Activated CD8-positive, alpha-beta T cell treated with anti-CD3 and anti-CD28 coated beads for 36 hours (primary cell): Measurements from ENCODE around the gene GALNT14. TPM values are rescaled to one million over a fixed set of nuclear protein-coding genes. Genes with fewer than 3 reads are reported as not detected.

Source experiments
- ATAC-seq: fragments of 200-7000 bp; cut with Tn5 transposase; one replicate; pipeline ENCODE4 v1.10.0; 2021; ENCODE audit warnings: mild to moderate bottlenecking, moderate library complexity
- CTCF ChIA-PET: fragments of 350-600 bp; sonication (Branson Sonifier 250); formaldehyde crosslinking; loops from one replicate; lab custom pipeline; 2021; ENCODE audit warnings: antibody characterized with exemption; lab: Charles Lee
- POLR2A ChIA-PET: fragments of 350-600 bp; sonication (Branson Sonifier 250); formaldehyde crosslinking; loops from one replicate; lab custom pipeline; 2021; ENCODE audit warnings: antibody characterized with exemption; lab: Charles Lee
- DNase-seq: peaks from one replicate; pipeline ENCODE4 v3.0.0-alpha.2; 2020
- H3K27ac Mint-ChIP-seq: one replicate; pipeline ENCODE4 v1.8.0; 2021; ENCODE audit warnings: mild to moderate bottlenecking, mixed read lengths
- H3K27me3 Mint-ChIP-seq: one replicate; pipeline ENCODE4 v1.8.0; 2021; ENCODE audit warnings: mixed read lengths
- H3K36me3 Mint-ChIP-seq: one replicate; pipeline ENCODE4 v1.8.0; 2021; ENCODE audit warnings: low read depth, mixed read lengths
- H3K4me1 Mint-ChIP-seq: one replicate; pipeline ENCODE4 v1.8.0; 2021; ENCODE audit warnings: low read depth, mixed read lengths
- H3K4me3 Mint-ChIP-seq: one replicate; pipeline ENCODE4 v1.8.0; 2021; ENCODE audit warnings: mild to moderate bottlenecking, moderate library complexity, mixed read lengths
- H3K9me3 Mint-ChIP-seq: one replicate; pipeline ENCODE4 v1.8.0; 2021; ENCODE audit warnings: mixed read lengths
- intact Hi-C: fragments of 100-400 bp; cut with micrococcal nuclease; formaldehyde crosslinking; loops from one replicate; pipeline ENCODE4 v1.10.0; 2022
- total RNA-seq, 2 experiments: library from RNA; stranded (reverse); gene quantifications; one replicate each; pipeline ENCODE4 v1.2.3, GENCODE V29; 2021
- TF ChIP-seq, protein P1 (sequence below): fragments of 200-600 bp; IDR thresholded peaks from one replicate; pipeline ENCODE4 v1.8.0; 2022; ENCODE audit warnings: antibody characterized with exemption, mild to moderate bottlenecking

Gene GALNT14
- total RNA-seq, 2 experiments from 2014 or later, result 1.1 to 1.9 TPM

- Mint-ChIP-seq H3K27me3 (no peaks in the 10 kb centered on the region), H3K4me3 (no peak overlapping the region), H3K27ac (no peak overlapping the region), H3K4me1 (no peaks in the 10 kb centered on the region), H3K9me3 (no peaks in the 10 kb centered on the region), H3K36me3 (no peaks in the 10 kb centered on the region)
- ATAC-seq (no peak), DNase-seq (no peak)
- TF ChIP-seq, protein P1, sequence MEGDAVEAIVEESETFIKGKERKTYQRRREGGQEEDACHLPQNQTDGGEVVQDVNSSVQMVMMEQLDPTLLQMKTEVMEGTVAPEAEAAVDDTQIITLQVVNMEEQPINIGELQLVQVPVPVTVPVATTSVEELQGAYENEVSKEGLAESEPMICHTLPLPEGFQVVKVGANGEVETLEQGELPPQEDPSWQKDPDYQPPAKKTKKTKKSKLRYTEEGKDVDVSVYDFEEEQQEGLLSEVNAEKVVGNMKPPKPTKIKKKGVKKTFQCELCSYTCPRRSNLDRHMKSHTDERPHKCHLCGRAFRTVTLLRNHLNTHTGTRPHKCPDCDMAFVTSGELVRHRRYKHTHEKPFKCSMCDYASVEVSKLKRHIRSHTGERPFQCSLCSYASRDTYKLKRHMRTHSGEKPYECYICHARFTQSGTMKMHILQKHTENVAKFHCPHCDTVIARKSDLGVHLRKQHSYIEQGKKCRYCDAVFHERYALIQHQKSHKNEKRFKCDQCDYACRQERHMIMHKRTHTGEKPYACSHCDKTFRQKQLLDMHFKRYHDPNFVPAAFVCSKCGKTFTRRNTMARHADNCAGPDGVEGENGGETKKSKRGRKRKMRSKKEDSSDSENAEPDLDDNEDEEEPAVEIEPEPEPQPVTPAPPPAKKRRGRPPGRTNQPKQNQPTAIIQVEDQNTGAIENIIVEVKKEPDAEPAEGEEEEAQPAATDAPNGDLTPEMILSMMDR, result no peak
- POLR2A ChIA-PET, result no interaction called here
- intact Hi-C loops, result no loop called here
- CTCF ChIA-PET, result no interaction called here
Measured at GRCh38 chr2:31016648-31017047, 121.6 kb downstream of the GALNT14 start.

DNA sequence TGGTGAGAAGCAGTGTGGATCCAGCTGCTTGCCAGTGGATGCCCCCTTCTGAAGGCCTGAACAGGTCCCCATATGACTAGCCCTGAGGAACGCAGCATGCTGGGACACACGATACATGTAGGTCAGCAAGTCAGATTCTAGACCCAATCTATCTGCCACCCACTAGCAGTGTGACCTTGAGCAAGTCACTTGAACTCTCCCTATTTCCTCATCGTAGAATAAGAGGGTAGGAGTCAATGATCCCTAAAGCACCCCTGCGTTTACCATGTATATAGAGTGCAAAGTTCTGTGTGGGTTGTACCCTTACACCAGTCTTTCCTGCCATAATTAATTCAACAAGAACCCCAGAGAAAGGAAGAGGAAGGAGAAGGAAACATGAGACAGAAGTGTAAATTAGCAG, 123.7 kb downstream of the GALNT14 start:
- POLR2A ChIA-PET, result no interaction called here
- no peaks in the 10 kb centered on the region for H3K9me3 Mint-ChIP-seq
- CTCF ChIA-PET, result no interaction called here
- H3K4me3 Mint-ChIP-seq, result no peak overlapping the region
- H3K4me1 Mint-ChIP-seq, result no peaks in the 10 kb centered on the region
- H3K27me3 Mint-ChIP-seq, result peaks cover 2% of the 10 kb centered on the region
- DNase-seq (no peak), ATAC-seq (no peak)
- TF ChIP-seq, protein P1, result no peak
- H3K27ac Mint-ChIP-seq, result no peak overlapping the region
- H3K36me3 Mint-ChIP-seq, result no peaks in the 10 kb centered on the region
- intact Hi-C loops, result no loop called here

DNA sequence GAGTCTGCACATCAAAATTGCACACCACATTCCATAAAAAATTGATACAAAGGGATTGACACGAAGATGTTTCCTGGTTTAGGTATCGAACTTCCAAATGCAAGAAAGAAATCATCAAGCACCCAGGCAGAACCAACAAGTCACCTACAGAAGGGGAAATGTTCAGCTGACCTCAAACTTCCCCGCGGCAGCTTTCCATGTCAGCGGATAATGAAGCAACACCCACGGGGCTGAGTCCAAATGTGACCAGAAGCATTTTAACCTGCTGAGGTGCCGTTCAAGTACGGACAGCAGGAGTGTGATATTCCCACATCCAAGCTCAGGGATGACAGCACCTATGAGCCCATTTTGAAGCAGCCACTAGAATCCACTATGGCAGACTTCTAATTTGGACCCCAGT, 124.9 kb downstream of the GALNT14 start:
- ATAC-seq (no peak), DNase-seq (no peak)
- POLR2A ChIA-PET, result interaction anchor here (0.9 kb wide), 1 partner anchor 36 kb away, joined by 3 read pairs; no protein-coding TSS in a partner anchor
- no peak overlapping the region for H3K27ac Mint-ChIP-seq
- H3K9me3 Mint-ChIP-seq, result no peaks in the 10 kb centered on the region
- H3K4me3 Mint-ChIP-seq, result no peak overlapping the region
- TF ChIP-seq, protein P1, result no peak
- H3K27me3 Mint-ChIP-seq, result peaks cover 2% of the 10 kb centered on the region
- intact Hi-C loops, result no loop called here
- CTCF ChIA-PET, result interaction anchor here (1.1 kb wide), 1 partner anchor 10 kb away, joined by 3 read pairs; no protein-coding TSS in a partner anchor
- H3K4me1 Mint-ChIP-seq, result no peaks in the 10 kb centered on the region
- no peaks in the 10 kb centered on the region for H3K36me3 Mint-ChIP-seq

- H3K27me3 Mint-ChIP-seq, result peaks cover 2% of the 10 kb centered on the region
- DNase-seq, result no peak
- H3K4me3 Mint-ChIP-seq, result no peak overlapping the region
- no peaks in the 10 kb centered on the region for H3K9me3 Mint-ChIP-seq
- H3K27ac Mint-ChIP-seq, result no peak overlapping the region
- TF ChIP-seq, protein P1, result no peak
- intact Hi-C loops, result no loop called here
- ChIA-PET POLR2A (no interaction called here), CTCF (no interaction called here)
- no peak for ATAC-seq
- H3K36me3 Mint-ChIP-seq, result no peaks in the 10 kb centered on the region
- H3K4me1 Mint-ChIP-seq, result no peaks in the 10 kb centered on the region
Measured at GRCh38 chr2:31012406-31012805, 125.8 kb downstream of the GALNT14 start.

- Mint-ChIP-seq H3K4me1 (no peaks in the 10 kb centered on the region), H3K36me3 (no peaks in the 10 kb centered on the region), H3K27me3 (peaks cover 2% of the 10 kb centered on the region), H3K9me3 (no peaks in the 10 kb centered on the region), H3K4me3 (no peak overlapping the region), H3K27ac (no peak overlapping the region)
- no peak for ATAC-seq
- intact Hi-C loops, result no loop called here
- POLR2A ChIA-PET, result no interaction called here
- CTCF ChIA-PET, result no interaction called here
- no peak for DNase-seq
- TF ChIP-seq, protein P1, result no peak
Measured at GRCh38 chr2:31011587-31011986, 126.7 kb downstream of the GALNT14 start.
